ENCODE measurements around the gene ELANE.
"Not testable (repeated sequence)": the region's sequence is repeated elsewhere in the genome, so short reads cannot be mapped to it uniquely, and the experiment has no call there.

The ELANE gene

DNA sequence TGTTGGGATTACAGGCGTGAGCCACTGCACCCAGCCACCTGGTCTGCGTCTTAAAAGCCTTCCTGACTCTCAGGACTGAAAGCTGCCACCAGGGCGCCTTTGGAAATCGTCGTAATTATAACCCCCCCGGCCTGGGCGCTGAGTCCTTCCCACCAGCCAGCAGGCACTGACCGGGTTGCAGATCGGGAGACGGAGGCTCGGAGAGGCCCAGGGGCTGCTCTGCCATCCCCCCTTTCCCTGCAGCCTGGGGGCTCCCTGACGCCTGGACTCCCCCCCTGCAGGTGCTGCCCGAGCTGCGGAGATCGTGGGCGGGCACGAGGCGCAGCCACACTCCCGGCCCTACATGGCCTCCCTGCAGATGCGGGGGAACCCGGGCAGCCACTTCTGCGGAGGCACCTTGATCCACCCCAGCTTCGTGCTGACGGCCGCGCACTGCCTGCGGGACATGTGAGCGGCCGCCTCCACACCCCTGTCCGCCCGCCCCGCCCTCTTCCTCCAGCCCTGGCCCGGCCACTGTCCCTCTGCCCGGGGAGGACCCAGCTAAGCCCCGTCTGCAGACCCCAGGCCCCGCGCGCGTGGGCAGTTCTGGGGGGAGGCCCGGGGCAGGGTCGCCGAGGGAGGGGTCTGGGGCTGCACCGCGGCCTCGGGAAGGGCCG is 8.8 kb upstream of the ELANE start:
- DNase-seq = no peak

DNA sequence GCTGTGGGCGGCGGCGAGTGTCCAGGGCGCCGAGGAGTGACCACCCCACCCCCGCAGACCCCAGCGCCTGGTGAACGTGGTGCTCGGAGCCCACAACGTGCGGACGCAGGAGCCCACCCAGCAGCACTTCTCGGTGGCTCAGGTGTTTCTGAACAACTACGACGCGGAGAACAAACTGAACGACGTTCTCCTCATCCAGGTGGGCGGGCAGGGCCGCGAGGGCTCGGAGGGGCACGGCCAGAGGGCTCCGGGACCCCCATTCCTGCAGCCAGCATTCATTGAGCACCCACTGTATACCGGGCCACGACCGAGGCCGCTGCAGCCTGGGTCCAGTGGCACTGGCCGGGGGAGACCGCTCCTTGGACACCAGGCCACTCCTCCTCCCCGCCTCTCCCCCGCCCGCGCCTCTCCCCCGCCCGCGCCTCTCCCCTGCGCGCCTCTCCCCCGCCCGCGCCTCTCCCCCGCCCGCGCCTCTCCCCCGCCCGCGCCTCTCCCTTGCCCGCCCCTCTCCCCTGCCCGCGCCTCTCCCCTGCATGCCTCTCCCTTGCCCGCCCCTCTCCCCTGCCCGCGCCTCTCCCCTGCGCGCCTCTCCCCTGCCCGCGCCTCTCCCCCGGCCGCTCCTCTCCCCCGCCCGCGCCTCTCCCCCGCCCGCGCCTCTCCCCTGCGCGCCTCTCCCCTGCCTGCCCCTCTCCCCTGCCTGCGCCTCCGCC is 8.1 kb upstream of the ELANE start:
- DNase-seq = no peak

DNA sequence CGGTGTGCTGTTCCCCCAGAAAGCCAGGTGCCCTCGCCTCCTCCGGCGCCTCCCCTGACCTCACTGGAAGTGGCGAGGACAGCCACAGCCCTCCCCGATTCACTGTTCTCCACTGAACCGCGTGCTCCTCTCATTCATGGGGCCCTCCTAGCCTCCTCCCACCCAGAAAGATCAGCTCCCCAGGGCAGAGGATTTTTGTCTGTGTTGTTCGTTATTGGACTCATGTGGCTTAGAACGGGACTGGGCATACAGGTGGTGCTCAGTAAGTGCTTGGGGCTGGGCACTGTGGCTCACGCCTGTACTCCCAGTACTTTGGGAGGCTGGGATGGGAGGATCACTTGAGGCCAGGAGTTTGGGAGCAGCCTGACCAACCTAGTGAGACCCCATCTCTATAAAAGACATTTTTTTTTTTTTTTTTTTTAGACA is 7.5 kb upstream of the ELANE start:
- DNase-seq = no peak

DNA sequence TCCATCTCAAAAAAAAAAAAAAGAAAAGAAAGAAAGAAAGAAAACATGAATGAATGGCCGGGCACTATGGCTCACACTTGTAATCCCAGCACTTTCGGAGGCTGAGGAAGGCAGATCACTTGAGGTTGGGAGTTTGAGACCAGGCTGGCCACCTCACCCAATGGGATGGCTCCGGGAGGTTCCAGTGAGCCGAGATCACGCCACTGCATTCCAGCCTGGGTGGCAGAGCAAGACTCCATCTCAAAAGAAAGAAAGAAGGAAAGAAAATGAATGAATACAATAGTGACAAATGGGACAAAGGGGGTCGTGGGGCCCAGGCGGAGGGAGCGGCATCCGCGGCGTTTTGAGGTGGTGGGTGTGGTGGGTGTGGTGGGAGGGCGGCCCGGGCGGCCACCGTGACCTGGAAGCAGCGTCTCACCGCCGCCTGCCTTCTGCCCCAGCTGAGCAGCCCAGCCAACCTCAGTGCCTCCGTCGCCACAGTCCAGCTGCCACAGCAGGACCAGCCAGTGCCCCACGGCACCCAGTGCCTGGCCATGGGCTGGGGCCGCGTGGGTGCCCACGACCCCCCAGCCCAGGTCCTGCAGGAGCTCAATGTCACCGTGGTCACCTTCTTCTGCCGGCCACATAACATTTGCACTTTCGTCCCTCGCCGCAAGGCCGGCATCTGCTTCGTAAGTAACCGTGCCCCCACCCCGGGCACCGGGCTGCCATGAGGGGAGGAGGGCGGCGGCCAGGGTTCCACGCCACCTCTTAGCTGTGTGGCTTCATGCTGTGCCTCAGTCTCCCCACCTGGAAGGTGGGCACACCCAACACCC is 6.2 kb upstream of the ELANE start:
- DNase-seq = no peak

DNA sequence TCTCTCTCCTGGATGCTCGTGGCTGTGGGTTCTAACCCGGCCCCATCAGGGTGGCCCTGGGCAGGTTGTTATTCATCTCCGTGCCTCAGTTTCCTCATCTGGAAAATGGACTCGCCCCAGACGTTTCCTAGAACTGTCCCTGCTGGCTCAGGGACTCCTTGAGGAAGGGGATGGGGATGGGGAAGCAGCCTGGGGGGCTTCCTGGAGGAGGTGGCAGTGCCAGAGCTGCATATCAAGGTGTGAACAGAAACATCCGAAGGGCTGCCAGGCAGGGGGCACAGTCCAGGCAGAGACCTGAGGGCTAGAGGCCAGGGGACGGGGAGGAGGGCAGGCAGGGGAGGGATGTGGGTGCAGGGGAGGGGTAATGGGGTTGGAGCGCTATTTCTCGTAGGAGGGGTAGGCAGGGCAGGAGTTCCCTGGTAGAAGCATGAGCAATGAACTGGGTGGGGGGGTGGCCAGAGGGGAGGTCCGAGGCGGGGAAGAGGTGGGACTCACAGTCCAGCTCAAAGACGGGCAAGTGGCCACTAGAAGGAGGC is 3.6 kb upstream of the ELANE start:
- DNase-seq = peak; percentile 83

DNA sequence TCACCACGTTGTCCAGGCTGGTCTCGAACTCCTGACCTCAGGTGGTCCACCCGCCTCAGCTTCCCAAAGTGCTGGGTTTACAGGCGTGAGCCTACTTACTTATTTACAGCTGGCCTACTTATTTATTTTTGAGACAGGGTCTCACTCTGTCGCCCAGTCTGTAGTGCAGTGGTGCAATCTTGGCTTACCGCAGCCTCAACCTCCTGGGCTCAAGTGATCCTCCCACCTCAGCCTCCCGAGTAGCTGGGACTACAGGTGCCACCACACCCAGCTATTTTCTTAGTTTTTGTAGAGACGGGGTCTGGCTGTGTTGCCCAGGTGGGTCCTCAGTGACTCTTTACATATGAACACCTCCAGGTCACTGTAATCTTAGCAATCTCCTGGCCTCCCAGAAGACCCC is 2.9 kb upstream of the ELANE start:
- DNase-seq = not testable (repeated sequence)

DNA sequence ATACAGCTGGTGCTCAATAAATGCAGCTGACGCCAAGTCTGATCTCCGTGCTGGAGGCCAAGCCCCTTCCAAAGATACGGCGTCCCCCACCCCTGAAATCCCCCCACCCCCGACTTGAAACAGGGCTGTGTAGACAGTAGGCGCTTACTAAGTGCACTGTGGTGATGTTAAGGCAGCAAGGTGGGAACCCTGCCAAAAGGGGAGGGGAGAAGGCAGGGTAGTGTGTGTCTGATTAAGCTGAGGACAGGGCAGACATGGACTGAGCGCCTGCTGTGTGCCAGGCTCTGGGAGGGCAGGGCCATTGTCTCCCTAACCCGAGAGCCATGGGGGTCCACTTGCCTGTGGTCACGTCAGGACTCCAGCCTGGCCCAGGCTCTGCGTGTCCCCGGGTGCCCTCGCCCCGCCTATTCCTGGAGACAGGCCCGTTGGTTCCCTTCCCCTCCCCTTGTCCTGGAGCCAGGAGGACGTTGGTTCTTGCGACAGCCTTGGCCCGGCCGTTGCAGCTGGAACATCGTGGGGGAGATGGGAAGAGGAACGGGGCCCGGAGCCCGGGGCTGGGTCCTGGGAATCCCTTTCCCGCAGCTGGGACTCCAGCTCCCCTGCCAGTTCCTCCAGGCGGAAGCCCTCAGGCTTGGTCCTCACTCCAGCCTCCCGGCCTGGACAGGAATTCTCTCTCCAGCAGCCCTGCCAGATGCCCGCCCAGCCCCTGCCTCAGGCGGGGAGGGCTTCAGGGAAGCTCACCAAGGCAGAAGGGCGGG is 1.7 kb upstream of the ELANE start:
- DNase-seq = peak; percentile 60

DNA sequence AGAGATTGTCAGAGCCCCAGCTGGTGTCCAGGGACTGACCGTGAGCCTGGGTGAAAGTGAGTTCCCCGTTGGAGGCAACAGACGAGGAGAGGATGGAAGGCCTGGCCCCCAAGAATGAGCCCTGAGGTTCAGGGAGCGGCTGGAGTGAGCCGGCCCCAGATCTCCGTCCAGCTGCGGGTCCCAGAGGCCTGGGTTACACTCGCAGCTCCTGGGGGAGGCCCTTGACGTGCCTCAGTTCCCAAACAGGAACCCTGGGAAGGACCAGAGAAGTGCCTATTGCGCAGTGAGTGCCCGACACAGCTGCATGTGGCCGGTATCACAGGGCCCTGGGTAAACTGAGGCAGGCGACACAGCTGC is 1.1 kb upstream of the ELANE start:
- DNase-seq = no peak

DNA sequence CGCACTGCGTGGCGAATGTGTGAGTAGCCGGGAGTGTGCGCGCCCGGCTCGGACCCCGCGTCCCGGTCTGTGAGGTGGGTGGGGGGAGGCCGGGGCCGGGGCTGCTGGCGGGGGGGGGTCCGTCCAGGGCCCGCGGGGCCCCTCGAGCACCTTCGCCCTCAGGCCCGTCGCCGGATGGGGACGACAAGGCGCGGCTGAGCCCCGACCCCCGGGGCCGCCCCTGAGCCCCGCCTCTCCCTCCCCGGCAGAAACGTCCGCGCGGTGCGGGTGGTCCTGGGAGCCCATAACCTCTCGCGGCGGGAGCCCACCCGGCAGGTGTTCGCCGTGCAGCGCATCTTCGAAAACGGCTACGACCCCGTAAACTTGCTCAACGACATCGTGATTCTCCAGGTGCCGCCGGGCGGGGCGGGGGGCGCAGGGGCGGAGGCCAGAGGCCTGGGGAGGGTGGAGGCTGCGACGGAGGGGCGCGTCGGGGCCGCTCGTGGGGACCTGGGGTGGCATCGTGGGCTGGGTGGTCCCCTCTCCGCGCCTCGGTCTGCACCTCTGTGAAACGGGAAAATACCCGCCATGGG is 997 bp downstream of the ELANE start:
- DNase-seq = no peak

DNA sequence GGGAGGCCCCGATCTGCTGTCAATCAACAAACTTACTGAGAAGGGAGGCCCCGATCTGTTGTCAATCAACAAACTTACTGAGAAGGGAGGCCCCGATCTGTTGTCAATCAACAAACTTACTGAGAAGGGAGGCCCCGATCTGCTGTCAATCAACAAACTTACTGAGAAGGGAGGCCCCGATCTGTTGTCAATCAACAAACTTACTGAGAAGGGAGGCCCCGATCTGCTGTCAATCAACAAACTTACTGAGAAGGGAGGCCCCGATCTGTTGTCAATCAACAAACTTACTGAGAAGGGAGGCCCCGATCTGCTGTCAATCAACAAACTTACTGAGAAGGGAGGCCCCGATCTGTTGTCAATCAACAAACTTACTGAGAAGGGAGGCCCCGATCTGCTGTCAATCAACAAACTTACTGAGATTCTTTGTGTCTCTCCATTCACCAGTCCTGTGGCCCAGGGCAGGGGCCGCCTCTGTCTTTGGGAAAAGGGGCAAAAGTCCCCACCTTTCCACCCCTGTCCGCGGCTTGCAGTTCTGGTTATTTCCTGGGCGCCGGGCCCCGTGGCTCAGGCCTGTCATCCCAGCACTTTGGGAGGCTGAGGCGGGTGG is 1.6 kb downstream of the ELANE start:
- DNase-seq = not testable (repeated sequence)

DNA sequence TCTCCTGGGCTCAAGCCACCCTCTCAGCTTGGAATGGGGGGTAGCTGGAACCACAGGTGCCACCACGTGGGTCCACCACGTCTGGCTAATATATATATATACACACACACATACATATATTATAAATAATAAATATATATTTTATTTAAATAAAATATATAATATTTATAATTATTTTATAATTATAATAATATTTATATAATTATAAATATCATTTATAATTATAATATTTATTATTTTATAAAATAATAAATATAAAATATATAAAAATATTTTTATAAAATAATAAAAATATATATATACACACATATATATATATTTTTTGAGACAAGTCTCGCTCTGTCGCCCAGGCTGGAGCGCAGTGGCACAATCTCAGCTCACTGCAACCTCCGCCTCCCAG is 2.4 kb downstream of the ELANE start:
- DNase-seq = no peak

DNA sequence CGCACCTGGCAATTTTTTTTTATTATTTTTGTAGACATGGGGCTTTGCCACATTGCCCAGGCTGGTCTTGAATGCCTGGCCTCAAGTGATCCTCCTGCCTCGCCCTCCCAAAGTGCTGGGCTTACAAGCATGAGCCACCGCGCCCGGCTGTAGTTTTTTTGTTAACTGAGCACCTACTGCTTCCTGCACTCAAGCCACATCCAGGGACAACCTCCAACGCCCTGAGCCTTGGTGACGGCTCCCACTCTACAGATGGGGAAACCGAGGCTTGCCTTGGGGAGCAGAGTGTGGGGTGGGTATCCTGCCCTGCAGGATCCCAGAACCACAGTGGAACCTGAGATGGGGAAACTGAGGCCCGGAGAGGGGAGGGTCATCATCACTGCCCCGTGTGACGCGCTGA is 3.0 kb downstream of the ELANE start:
- no peak for DNase-seq

DNA sequence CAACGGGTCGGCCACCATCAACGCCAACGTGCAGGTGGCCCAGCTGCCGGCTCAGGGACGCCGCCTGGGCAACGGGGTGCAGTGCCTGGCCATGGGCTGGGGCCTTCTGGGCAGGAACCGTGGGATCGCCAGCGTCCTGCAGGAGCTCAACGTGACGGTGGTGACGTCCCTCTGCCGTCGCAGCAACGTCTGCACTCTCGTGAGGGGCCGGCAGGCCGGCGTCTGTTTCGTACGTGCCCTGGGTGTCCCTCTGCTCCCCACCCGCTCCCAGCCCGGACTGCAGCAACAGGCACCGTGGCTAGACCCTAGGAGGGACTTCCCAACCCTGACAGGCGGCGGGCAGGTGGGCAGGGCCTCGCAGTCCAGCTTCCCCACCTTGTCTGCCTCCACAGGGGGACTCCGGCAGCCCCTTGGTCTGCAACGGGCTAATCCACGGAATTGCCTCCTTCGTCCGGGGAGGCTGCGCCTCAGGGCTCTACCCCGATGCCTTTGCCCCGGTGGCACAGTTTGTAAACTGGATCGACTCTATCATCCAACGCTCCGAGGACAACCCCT is 3.5 kb downstream of the ELANE start:
- DNase-seq = no peak

DNA sequence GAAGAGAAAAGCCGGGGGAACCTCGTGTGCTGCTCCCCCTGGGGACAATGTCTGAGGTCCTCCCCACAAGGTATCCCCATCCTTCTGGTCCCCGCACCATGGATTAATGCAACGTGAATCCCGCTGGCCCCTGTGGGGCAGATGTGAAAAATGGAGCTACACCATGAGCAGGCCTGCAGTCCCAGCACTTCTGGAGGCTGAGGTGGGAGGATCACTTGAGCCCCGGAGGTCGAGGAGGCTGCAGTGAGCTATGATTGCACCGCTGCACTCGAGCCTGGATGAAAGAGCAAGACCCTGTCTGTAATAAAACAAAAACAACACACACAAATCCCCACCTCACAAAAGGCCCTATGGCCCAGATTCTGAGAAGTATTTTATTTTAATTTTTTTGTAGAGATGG is 6.2 kb downstream of the ELANE start:
- no peak for DNase-seq

DNA sequence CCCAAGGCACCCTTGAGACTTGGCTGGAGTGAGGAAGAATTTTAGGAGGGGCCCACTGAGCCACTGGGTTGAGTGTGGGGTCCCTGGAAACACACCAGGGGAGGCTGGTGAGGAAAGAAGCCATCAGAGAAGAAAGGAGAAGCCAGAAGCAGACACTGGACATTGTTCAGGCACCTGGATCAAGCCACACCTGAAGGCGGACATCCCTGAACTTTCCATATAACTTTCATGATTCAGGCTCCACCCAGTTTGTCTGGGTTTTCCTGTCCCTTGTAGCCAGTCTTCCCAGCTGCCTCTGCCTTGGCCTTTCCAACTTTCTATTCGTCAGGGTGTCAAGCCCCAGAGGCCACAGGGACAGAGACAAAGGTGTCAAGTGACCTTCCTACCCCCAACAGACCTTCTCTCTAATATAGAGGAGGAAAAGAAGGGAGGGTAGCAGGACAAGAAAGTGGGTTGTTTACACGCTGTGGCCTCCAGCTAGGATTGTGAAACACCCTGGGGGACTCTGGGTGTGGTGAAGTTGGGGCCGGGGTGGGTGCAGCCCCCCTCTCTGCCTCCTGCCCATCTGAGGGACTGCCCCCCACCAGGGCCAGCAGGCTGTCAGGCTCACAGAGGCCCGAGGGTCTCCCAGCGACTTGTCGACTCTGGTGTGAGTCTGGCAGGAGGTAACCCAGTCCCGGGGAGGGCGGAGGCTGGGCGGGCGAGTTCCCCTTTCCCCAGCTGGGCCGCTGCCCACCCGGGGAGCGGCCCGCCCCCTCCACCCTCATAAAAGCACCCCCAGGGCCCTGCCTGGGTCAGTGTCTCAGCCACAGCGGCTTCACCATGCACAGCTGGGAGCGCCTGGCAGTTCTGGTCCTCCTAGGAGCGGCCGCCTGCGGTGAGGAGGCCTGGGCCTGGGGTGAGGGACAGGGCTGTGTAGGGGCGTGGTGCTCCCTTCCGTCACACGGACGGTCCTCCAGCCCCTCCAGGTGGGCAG is 7.1 kb downstream of the ELANE start, which contains the start of gene CFD:
Gene CFD, plus strand, starts transcription at position 797 of the 976 bp plus-strand sequence. Its CDS starts 26 bp downstream, at position 823.
- peak; percentile 78 for DNase-seq

DNA sequence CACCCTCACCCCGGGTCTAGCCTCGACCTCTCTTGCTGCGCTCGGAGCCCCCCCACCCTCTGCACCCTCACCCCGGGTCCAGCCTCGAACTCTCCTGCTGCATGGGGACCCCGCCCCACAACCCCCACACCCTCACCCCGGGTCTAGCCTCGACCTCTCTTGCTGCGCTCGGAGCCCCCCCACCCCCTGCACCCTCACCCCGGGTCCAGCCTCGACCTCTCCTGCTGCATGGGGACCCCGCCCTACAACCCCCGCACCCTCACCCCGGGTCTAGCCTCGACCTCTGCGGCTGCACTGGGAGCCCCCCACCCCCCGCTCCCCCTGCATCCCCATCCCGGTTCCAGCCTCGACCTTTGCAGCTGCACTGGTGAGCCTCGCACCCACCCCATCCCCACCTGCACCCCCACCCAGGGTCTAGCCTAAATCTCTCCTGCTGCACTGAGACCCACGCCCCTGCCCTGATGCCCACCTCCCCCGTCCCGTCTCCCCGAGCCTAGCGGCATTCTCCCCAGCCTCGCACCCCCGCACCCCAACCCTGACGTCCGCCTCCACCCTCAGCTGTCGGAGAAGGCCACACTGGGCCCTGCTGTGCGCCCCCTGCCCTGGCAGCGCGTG is 9.1 kb downstream of the ELANE start:
- DNase-seq = no peak

DNA sequence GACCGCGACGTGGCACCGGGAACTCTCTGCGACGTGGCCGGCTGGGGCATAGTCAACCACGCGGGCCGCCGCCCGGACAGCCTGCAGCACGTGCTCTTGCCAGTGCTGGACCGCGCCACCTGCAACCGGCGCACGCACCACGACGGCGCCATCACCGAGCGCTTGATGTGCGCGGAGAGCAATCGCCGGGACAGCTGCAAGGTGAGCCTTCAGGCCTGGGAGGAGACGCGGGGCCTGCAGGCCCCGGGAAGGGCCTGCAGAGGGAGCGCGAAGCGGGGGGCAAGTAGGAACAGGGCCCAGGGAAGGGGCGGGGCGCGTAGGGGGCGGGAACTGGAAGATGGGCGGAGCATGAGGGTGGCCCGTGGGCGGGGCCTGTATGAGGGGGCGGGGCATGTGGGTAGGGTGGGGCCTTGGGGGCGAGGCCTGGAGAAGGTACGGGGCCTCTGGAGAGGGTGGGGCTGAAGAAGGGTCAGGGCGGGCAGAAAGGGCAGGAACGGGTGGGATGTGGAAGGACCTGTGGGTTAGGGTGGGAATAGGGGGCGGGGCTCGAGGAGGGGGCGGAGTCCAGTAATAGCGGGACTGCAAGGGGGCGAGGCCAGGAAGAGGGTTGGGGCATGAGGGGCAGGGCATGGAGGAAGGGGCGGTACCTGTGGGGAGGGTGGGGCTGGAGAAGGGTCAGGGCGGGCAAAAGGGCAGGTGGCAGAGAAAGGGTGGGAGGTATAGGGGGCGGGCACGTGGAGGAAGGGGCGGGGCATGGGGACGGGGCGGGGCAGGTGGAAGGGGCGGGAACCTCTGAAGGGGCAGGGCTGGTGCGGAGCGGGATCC is 9.9 kb downstream of the ELANE start:
- peak; percentile 74 for DNase-seq

DNA sequence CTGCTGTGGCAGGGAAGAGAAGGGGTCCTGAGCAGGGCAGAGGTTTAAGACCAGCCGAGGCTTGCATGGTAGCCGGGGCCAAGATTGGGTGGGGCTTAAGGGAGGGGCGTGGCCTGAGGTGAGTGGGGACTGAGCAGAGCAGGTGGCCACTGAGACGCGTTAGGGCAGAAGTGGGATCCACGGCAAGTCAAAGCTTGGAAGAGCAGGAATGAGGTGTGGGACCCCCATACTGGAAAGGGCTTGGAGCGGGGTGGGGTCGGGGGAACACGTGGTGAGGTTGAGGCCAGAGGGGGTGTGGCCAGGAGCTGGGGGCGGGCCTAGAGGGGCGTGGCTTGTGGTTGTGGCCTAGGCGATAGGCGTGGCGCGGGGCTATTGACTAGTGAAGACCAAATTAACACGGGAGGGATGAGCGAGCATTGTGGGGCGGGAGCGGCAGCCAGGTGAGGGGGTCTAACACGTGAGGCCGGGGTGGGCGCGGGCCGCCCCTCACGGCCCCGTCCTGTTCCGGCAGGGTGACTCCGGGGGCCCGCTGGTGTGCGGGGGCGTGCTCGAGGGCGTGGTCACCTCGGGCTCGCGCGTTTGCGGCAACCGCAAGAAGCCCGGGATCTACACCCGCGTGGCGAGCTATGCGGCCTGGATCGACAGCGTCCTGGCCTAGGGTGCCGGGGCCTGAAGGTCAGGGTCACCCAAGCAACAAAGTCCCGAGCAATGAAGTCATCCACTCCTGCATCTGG is 10.6 kb downstream of the ELANE start:
- DNase-seq = no peak

DNA sequence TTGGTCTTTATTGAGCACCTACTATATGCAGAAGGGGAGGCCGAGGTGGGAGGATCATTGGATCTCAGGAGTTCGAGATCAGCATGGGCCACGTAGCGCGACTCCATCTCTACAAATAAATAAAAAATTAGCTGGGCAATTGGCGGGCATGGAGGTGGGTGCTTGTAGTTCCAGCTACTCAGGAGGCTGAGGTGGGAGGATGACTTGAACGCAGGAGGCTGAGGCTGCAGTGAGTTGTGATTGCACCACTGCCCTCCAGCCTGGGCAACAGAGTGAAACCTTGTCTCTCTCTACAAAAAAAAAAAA is 11.2 kb downstream of the ELANE start:
- DNase-seq = no peak
